ENCODE results near the gene POU3F3.

POU3F3 gene

DNA sequence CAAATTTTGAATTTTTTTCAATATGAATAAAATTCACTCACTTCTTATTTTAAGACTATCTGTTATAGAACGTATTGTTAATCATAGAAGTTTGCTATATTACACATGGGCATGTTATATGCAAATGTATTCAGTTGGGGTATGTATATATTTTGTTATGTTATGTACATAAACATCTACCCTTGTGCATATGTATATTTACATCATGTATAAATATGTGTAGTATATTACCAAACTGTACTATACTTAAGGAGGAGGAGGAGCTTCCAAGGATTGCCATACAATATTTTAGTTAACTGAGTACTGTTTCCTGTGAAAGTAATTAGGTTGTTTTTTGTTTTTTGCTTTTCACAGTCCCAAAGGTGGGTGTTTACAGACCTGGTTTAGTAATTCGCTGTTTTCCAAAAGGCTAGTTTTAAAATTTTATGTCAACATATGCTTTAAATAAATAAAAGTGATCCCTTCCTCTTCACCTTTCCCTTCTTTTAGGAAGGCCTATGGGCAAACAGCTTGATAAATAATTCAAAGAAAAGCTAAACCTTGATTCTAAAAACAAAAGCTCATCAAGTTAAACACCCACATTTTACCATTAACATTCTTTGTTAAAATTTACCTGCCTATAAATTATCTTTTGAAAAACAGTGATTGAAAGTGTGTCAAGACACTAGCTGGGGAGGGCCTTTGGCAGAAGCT, 12.9 kb upstream of the POU3F3 start:
- H3K4me3 Mint-ChIP-seq, result no peak overlapping the region
- no peaks in the 10 kb centered on the region for H3K9me3 Mint-ChIP-seq
- H3K27me3 Mint-ChIP-seq, result peaks cover 70% of the 10 kb centered on the region
- intact Hi-C loops (cut with micrococcal nuclease), result no loop called here
- H3K36me3 Mint-ChIP-seq (ENCODE audit: low read depth), result no peaks in the 10 kb centered on the region
- H3K4me1 Mint-ChIP-seq (ENCODE audit: low read depth), result peaks cover 34% of the 10 kb centered on the region
- H3K27ac Mint-ChIP-seq, result no peak overlapping the region

DNA sequence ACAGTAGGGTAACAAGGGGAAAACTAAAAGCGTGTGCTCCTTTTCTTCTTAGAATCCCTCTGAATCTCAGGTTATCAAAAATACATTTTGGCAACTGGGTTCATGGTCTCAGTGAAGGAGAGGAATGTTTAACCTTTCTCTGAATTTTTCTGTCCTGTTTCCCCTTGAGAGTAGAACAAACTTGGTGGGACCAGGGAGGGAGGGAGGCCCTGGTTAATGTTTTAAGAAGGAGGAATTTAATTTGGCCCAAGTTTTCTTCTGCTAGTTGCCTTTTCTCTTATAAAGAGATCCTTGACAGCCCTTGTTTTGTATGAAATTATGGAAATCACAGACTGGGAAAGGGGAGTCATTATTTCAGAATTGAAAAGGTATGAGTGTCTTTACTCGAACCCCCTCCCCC, 12.2 kb upstream of the POU3F3 start:
- Mint-ChIP-seq H3K36me3 (ENCODE audit: low read depth) (no peaks in the 10 kb centered on the region), H3K4me3 (no peak overlapping the region), H3K4me1 (ENCODE audit: low read depth) (peaks cover 41% of the 10 kb centered on the region), H3K27me3 (peaks cover 72% of the 10 kb centered on the region), H3K9me3 (no peaks in the 10 kb centered on the region), H3K27ac (no peak overlapping the region)
- intact Hi-C loops (cut with micrococcal nuclease), result no loop called here

DNA sequence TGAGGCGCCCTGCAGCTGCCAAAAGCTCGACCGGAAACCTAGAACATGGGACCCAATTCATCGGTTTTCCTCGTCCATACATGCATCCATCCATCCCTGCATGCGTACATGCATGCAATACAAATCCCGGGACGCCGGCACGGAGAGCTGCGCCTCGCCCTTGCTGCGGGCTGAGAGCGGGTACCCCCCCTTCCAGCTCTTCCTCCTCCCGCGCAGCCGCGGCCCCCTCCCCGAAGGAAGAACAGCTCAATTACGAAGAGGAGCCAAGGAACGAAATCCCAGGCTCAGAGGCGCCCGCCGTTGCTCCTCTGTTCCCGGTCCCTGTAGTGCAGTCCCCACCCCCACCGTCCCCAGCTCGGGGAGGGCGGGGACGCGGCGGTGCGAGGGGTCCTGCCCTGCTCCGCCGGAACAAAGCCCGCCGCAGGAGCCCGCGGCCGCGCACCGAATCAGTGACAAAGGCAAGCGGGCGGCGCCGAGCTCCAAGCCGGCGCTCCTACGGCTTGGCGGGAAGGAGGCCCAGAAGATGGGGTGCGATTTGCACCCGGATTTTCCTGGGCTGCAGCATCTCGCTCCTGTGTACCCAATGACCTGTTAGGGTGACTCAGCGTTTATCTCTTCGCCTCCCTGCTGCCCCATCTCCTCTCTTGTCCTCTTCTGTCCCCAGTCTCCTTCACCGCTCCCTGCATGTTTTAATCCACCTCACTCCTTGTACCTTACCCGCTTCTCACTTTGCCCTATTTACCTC, 8.9 kb upstream of the POU3F3 start:
- Mint-ChIP-seq H3K9me3 (no peaks in the 10 kb centered on the region), H3K27ac (no peak overlapping the region), H3K4me1 (ENCODE audit: low read depth) (peaks cover 50% of the 10 kb centered on the region), H3K36me3 (ENCODE audit: low read depth) (no peaks in the 10 kb centered on the region), H3K27me3 (peaks cover 89% of the 10 kb centered on the region), H3K4me3 (peak overlapping the region; percentile 63)
- intact Hi-C loops (cut with micrococcal nuclease), result no loop called here

DNA sequence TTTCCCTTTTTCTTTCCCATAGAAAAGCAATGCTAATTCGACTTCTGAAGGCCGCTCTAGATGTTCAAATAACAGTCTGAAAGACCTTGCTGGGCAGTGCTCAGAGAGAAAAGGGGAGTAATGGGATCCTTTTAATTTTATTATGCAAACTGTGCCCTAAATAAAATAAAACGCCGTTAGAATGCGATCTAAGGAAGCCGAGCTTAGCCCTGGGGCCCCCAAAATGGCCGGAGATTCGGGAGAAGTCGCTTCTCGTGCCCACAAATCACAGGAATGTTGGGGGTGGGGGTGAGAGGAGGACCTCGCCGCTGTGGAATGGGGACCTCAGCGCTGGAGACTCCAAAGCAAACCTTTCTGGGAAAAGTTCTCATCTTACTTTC, 8.4 kb upstream of the POU3F3 start:
- Mint-ChIP-seq H3K4me3 (peak overlapping the region; percentile 21), H3K27ac (no peak overlapping the region), H3K36me3 (ENCODE audit: low read depth) (no peaks in the 10 kb centered on the region), H3K27me3 (peaks cover 92% of the 10 kb centered on the region), H3K4me1 (ENCODE audit: low read depth) (peaks cover 55% of the 10 kb centered on the region), H3K9me3 (no peaks in the 10 kb centered on the region)
- intact Hi-C loops (cut with micrococcal nuclease), result no loop called here

DNA sequence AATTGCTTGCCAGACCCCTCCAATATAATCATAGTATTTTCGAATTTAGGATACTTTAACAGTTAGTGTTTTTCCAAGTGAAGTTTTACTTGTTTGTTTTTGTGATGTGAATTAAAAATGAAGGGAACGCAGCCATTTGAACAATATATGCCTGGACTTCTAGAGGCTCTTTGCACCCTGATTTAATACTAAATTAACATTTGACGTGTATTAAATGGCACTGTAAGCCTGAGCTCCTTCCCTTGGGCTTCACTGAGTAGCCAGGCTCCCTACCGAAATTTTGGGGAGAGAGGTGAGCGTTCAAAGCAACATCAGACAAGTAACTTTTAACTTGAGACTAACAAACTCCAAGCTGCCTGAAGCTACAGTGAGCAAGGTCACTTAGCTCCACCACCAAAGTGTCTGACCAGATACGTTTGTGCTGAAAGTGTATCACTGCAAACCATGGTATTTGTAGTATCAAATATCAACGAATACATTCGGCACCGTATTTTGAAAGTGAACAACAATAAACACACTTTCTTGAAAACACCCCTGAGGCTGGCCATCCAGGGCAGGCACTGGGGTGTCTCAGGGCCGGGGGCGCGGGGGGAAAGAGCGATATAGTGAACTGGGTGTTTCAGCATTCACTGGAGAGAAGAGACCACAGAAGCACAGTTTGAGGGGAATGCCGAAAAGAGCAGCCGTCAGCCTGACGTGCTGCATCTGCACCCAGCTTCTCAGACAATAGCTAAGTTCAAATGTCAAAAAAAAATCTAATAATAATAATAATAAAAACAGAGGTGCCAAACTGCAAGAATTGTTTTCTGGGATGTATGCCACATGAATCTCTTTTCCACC, 7.7 kb upstream of the POU3F3 start:
- peaks cover 97% of the 10 kb centered on the region for H3K27me3 Mint-ChIP-seq
- H3K27ac Mint-ChIP-seq, result no peak overlapping the region
- no peaks in the 10 kb centered on the region for H3K9me3 Mint-ChIP-seq
- no peaks in the 10 kb centered on the region for H3K36me3 Mint-ChIP-seq (ENCODE audit: low read depth)
- peaks cover 61% of the 10 kb centered on the region for H3K4me1 Mint-ChIP-seq (ENCODE audit: low read depth)
- no peak overlapping the region for H3K4me3 Mint-ChIP-seq
- intact Hi-C loops (cut with micrococcal nuclease), result no loop called here

DNA sequence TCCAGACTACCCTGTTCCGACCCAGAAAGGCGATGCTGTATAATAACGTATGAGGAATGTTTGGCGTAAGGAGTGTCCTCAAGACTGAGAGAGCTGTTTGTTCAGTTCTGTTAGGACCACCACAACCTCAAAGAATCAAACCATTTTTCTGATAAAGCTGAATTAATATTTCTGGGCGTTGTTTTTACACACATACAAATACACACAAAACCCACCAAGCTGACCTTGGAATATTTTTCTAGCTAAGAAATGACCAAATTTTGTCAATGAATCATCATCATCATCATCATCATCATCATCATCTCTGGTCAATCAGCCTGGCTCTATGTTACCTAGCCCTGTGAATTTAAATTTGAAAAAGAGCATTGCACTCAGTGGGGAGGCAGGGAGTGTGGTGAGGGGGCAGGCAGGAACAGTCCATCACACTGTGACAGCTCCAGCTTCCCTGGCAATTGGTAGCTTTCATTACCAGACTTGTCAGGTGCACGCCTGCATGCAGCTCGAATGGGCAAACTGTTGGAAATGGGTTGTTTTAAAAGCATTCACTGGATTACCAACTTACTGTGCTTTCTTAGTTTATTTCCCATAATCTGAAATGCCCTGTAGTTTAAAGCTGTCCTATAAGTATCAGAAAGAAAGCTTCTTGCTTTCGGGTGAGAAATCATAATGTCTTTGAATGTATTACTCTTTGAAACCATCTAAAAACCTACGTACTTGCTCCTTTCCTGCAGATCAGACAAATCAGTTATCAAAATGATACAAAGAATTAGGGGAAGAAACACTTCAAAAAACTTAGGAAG, 6.9 kb upstream of the POU3F3 start:
- H3K4me3 Mint-ChIP-seq, result no peak overlapping the region
- peaks cover 69% of the 10 kb centered on the region for H3K4me1 Mint-ChIP-seq (ENCODE audit: low read depth)
- H3K27me3 Mint-ChIP-seq, result peaks cover 97% of the 10 kb centered on the region
- no peaks in the 10 kb centered on the region for H3K36me3 Mint-ChIP-seq (ENCODE audit: low read depth)
- intact Hi-C loops (cut with micrococcal nuclease), result no loop called here
- H3K9me3 Mint-ChIP-seq, result no peaks in the 10 kb centered on the region
- no peak overlapping the region for H3K27ac Mint-ChIP-seq

DNA sequence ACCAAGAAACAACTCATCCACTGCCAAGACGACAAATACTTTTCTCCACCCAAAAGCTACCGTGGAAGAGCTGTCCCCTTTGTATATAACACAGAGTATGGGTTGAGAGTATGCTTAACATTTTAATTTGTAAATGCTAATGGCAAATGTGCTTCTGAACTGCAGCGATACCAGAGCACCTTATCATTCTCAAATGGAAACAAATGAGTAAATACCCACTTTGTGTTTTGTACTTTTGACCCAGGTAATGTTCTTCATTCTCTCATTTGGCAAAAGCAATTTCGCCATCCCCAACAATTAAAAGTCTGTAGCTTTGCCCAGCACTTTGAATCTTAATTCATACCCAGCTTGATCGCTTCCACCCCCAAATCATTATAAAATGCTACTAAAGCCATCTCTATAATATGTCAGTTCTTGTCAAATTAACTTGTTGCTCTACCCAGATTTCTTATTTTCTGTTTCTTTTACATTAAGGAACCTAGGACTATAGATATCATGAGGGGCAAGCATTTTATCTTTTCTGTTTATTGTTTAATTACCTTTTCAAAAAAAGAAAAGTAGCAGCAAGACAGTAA, 6.2 kb upstream of the POU3F3 start:
- peaks cover 97% of the 10 kb centered on the region for H3K27me3 Mint-ChIP-seq

DNA sequence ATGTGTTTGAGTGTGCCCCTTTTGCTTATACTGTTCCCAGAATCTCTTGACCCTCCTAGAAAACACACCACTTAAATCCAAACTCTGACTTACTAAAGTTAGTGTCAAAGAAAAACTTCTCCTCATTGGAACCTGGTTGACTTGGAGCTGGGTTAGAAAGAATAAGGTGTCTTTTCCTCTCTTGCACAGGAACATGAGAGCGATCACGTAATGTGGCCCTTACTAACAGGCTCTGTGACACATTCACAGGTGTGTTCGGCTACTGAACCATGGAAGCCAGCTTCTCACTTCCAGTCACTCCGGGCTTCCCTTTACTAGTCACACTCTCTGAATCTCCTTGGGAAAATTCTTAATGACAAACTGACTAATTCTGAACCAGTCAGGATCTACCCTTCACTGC, 5.4 kb upstream of the POU3F3 start:
- Mint-ChIP-seq H3K4me3 (no peak overlapping the region), H3K4me1 (ENCODE audit: low read depth) (peaks cover 70% of the 10 kb centered on the region), H3K36me3 (ENCODE audit: low read depth) (no peaks in the 10 kb centered on the region), H3K9me3 (no peaks in the 10 kb centered on the region), H3K27ac (no peak overlapping the region), H3K27me3 (peaks cover 97% of the 10 kb centered on the region)
- intact Hi-C loops (cut with micrococcal nuclease), result no loop called here

More for the DNA sequence above, 6.2 kb upstream of the POU3F3 start:
- H3K4me3 Mint-ChIP-seq, result no peak overlapping the region
- H3K4me1 Mint-ChIP-seq (ENCODE audit: low read depth), result peaks cover 69% of the 10 kb centered on the region
- H3K27ac Mint-ChIP-seq, result no peak overlapping the region
- no peaks in the 10 kb centered on the region for H3K9me3 Mint-ChIP-seq
- intact Hi-C loops (cut with micrococcal nuclease), result no loop called here
- H3K36me3 Mint-ChIP-seq (ENCODE audit: low read depth), result no peaks in the 10 kb centered on the region

DNA sequence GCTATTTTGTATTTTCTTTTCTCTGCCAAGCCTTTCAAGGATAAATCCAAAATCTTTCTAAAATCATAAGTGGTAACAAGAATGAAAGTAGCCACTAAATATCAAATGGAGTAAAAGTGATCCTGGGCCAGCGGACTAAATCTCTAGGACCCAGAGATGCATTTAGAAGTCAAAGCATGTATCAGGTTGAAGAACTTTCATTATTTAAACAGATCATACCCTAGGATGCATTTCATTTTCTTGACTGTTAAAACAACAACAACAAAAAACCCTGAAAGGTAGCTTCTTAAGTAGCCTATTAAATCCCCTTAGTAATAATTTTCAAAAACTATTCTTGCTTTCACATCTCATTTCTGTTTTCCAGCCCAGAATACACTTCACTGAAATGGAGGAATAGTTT, 4.8 kb upstream of the POU3F3 start:
- peaks cover 97% of the 10 kb centered on the region for H3K27me3 Mint-ChIP-seq
- H3K36me3 Mint-ChIP-seq (ENCODE audit: low read depth), result no peaks in the 10 kb centered on the region
- peaks cover 70% of the 10 kb centered on the region for H3K4me1 Mint-ChIP-seq (ENCODE audit: low read depth)
- no peak overlapping the region for H3K4me3 Mint-ChIP-seq
- intact Hi-C loops (cut with micrococcal nuclease), result no loop called here
- H3K9me3 Mint-ChIP-seq, result no peaks in the 10 kb centered on the region
- no peak overlapping the region for H3K27ac Mint-ChIP-seq

DNA sequence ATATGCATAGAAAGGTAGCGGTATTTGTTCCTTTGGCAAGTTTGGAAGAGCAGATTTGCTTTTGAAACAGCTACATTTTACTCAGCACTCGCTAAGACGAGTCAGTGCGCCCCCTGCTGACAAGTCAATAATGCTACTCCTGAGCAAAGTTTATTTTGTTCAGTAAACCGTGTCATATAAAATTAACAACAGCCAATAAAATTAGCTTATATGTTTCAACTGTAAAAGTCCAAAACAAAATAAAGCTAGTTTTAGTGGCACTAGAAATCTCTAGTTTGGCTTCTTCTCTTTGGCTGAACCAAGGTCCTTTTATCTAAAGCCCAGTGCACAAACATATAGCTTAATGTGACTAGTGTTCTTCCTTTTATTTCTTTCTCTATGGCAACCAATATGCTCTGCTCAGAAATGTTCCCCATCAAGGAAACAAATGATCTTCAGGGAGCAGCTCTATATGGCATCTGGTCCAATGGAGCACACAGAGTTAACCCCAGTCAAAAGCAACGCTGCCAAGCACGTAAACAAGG, 4.2 kb upstream of the POU3F3 start:
- Mint-ChIP-seq H3K4me1 (ENCODE audit: low read depth) (peaks cover 70% of the 10 kb centered on the region), H3K27me3 (peaks cover 97% of the 10 kb centered on the region), H3K27ac (no peak overlapping the region), H3K4me3 (no peak overlapping the region), H3K9me3 (no peaks in the 10 kb centered on the region), H3K36me3 (ENCODE audit: low read depth) (no peaks in the 10 kb centered on the region)
- intact Hi-C loops (cut with micrococcal nuclease), result loop anchor here (1.0 kb wide), 1 partner anchor 406 kb away; no protein-coding TSS in a partner anchor

DNA sequence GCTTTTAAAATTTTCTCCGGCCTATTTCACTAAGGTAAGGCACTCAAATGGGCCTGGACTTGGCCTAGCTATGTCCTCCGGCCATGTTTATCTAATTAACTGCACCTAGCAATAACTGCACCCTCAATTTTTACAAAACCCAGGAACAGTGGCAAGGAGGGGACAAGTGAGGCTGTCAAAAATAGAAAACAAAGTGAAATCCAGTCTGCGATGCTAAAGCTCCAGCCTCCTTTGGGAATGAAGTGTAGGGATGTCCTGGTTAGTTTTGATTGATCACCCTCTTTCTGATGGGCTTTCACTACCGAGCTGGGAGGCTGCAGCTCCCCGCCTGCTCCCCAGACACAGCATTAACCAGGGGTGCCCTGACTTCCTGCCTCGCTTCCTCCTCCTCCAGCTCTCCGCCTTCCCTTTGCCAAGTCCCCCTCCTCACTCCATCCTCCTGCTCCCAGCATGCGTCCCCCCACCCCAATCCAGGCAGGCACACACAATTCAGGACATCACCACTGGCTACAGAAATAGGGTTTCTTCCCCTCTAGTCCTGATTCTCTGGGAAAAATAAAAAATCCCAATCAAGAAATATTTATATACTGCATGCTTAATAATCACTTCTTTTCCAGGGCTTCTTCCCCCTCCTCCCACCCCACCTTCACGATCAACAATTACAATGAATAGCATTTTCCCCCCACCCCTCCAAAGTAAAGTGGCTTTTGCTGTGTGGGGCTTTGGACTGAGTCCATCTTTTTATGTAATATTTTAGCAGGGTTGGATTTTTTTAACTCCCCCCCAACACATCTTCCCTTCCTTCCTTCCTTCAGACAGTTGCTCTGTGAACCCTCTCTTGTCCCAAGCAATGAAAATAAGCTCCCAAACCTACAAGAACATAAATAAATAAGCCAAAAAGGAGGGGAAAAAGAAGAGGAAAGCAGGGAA, 3.3 kb upstream of the POU3F3 start:
- intact Hi-C loops (cut with micrococcal nuclease), result loop anchor here (1.0 kb wide), 1 partner anchor 407 kb away; no protein-coding TSS in a partner anchor
- H3K27me3 Mint-ChIP-seq, result peaks cover 90% of the 10 kb centered on the region

DNA sequence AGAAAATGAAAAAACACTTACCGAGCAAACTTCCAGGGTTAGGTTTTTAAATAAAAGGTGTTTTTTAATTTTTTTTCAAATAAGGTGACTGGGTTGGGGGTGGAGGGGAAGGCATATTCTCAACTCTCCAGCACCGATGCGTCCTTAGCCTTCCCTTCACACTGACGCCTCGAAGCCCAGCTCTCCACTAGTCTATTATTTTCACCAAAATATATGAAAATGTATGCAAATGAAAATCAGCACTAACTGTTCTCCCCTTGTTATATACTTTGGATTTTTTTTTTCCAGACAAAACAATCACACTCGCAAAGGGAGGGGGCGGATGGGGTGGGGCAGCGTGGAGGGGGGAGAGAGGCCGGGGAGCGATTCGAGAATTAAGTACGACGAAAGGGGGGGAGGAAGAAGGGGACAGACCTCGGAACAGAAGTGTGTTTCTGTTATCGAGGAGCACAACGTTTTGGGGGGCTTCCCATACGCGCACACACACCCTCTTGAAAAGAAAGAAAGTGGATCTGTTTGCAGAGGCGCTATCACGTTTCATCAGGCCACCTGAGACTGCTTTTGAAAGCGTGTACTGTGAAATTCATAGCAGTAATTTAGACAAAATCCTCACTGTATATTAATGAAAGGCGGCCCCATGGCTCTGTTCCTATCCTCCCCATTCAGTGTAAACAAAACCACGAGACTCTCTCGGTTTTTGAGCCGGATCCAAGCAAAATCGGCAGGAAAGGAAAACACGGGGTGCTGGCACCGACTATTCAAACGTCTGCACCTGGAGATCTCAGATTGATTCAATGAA, 2.4 kb upstream of the POU3F3 start:
- Mint-ChIP-seq H3K27ac (no peak overlapping the region), H3K27me3 (peaks cover 84% of the 10 kb centered on the region), H3K4me1 (ENCODE audit: low read depth) (peaks cover 62% of the 10 kb centered on the region), H3K9me3 (no peaks in the 10 kb centered on the region), H3K36me3 (ENCODE audit: low read depth) (no peaks in the 10 kb centered on the region), H3K4me3 (no peak overlapping the region)
- intact Hi-C loops (cut with micrococcal nuclease), result no loop called here

More for the DNA sequence above, 3.3 kb upstream of the POU3F3 start:
- H3K36me3 Mint-ChIP-seq (ENCODE audit: low read depth), result no peaks in the 10 kb centered on the region
- no peak overlapping the region for H3K4me3 Mint-ChIP-seq
- no peaks in the 10 kb centered on the region for H3K9me3 Mint-ChIP-seq
- no peak overlapping the region for H3K27ac Mint-ChIP-seq
- peaks cover 63% of the 10 kb centered on the region for H3K4me1 Mint-ChIP-seq (ENCODE audit: low read depth)
